Measurements from ENCODE around the gene ARG2. TPM values are rescaled to one million over a fixed set of nuclear protein-coding genes. Genes with fewer than 3 reads are reported as not detected.

ARG2 gene
- polyA plus RNA-seq, 1 donor = 4.0 TPM

Other genes starting within 250 kb of the ARG2 start
- 39.6 TPM for gene PLEK2, start 207.8 kb upstream of the ARG2 start, polyA plus RNA-seq
- gene TMEM229B, start 131.2 kb upstream of the ARG2 start, polyA plus RNA-seq = 11.9 TPM
- 110 TPM for gene PLEKHH1, start 86.6 kb upstream of the ARG2 start, polyA plus RNA-seq
- 51.4 TPM for gene PIGH, start 19.7 kb upstream of the ARG2 start, polyA plus RNA-seq
- gene VTI1B, start 54.7 kb downstream of the ARG2 start, polyA plus RNA-seq = 78.4 TPM
- gene RDH11, start 75.8 kb downstream of the ARG2 start, polyA plus RNA-seq = 44.0 TPM
- 0.88 TPM for gene RDH12, start 82.0 kb downstream of the ARG2 start, polyA plus RNA-seq
- gene ZFYVE26, start 196.7 kb downstream of the ARG2 start, polyA plus RNA-seq = 24.9 TPM
- 6.4 TPM for gene RAD51B, start 199.9 kb downstream of the ARG2 start, polyA plus RNA-seq